Activated CD4-positive, alpha-beta T cell treated with anti-CD3 and anti-CD28 coated beads for 4 hours (primary cell): ENCODE measurements around the gene SLC25A46.
"Not testable (repeated sequence)": the region's sequence is repeated elsewhere in the genome, so short reads cannot be mapped to it uniquely, and the experiment has no call there.

ENCODE experiments used
- DNase-seq, 2 donors: peaks; one replicate each; pipeline ENCODE4 v3.0.0-alpha.2; 2020

The SLC25A46 gene

GRCh38 chr5:110738812-110739651, at the start of gene SLC25A46:
SLC25A46 (plus strand) TSS chr5:110739007; CDS start chr5:110739120, 113 bp downstream.
- peak; percentile 84 for DNase-seq

GRCh38 chr5:110690587-110690986, 48.2 kb upstream of the SLC25A46 start:
- not testable (repeated sequence) for DNase-seq

- DNase-seq, result not testable (repeated sequence)
These were observed 46.1 kb upstream of the SLC25A46 start for GRCh38 chr5:110692669-110693068.

- no peak for DNase-seq
These were observed 36.5 kb upstream of the SLC25A46 start for GRCh38 chr5:110702300-110702699.

- no peak for DNase-seq
These were observed 36.1 kb upstream of the SLC25A46 start for GRCh38 chr5:110702704-110703103.

- no peak for DNase-seq
These were observed 35.3 kb upstream of the SLC25A46 start for GRCh38 chr5:110703481-110703880.

- no peak for DNase-seq
These were observed 33.5 kb upstream of the SLC25A46 start for GRCh38 chr5:110705349-110705748.

- no peak for DNase-seq
These were observed 31.5 kb upstream of the SLC25A46 start for GRCh38 chr5:110707260-110707844.

GRCh38 chr5:110716247-110717245, 22.3 kb upstream of the SLC25A46 start:
- no peak for DNase-seq

- DNase-seq, result no peak
These were observed 20.5 kb upstream of the SLC25A46 start for GRCh38 chr5:110718311-110718710.

- peak; percentile 75 to 76 for DNase-seq
These were observed 12.4 kb upstream of the SLC25A46 start, which contains the start of gene TMEM232 for GRCh38 chr5:110726249-110727024. TMEM232 (minus strand) TSS chr5:110726671; CDS start chr5:110667352, 59,319 bp downstream.

GRCh38 chr5:110727025-110727314, 11.8 kb upstream of the SLC25A46 start:
- DNase-seq, result no peak

GRCh38 chr5:110731499-110731898, 7.3 kb upstream of the SLC25A46 start:
- not testable (repeated sequence) for DNase-seq

- no peak for DNase-seq
These were observed 4.7 kb upstream of the SLC25A46 start for GRCh38 chr5:110734101-110734500.

GRCh38 chr5:110735556-110735955, 3.3 kb upstream of the SLC25A46 start:
- DNase-seq, result no peak

- DNase-seq, result no peak
These were observed 2.1 kb upstream of the SLC25A46 start for GRCh38 chr5:110736753-110737152.

GRCh38 chr5:110738503-110738811, 350 bp upstream of the SLC25A46 start:
- no peak for DNase-seq

- DNase-seq, result peak; percentile 12 to 15
These were observed 13.3 kb downstream of the SLC25A46 start for GRCh38 chr5:110751902-110752762.

GRCh38 chr5:110752953-110753352, 14.1 kb downstream of the SLC25A46 start:
- no peak for DNase-seq

- DNase-seq, result no peak
These were observed 14.8 kb downstream of the SLC25A46 start for GRCh38 chr5:110753600-110753999.

- no peak for DNase-seq
These were observed 15.4 kb downstream of the SLC25A46 start for GRCh38 chr5:110754181-110754580.
